SK-N-SH (cell line): ENCODE results near the gene NCOR2.

ENCODE experiments used
- CHD2 ChIP-seq: fragments of 150-350 bp; IDR thresholded peaks from 2 replicates; pipeline ENCODE4 v1.6.1; 2018; ENCODE audit warnings: low read length; ENCODE audit not compliant: partially characterized antibody
- ELF1 ChIP-seq: IDR thresholded peaks from 2 replicates; pipeline ENCODE4 v1.4.0; 2012
- EP300 ChIP-seq, 2 experiments: IDR thresholded peaks; 2 replicates each; pipeline versions ENCODE4 v1.4.0 to v1.6.1; 2012; ENCODE audit warnings: borderline replicate concordance in 1 of 2, low read depth in 1 of 2, low read length in 1 of 2
- EZH2phosphoT487 ChIP-seq: fragments of 200-600 bp; sonication (generic); IDR thresholded peaks from 2 replicates; pipeline ENCODE4 v1.6.1; 2017; ENCODE audit warnings: low read depth, mixed run types, mild to moderate bottlenecking, antibody characterized with exemption, moderate library complexity, borderline replicate concordance
- NFIC ChIP-seq: IDR thresholded peaks from 2 replicates; pipeline ENCODE4 v1.4.0; 2012; ENCODE audit warnings: borderline replicate concordance
- POLR2AphosphoS5 ChIP-seq: IDR thresholded peaks from 2 replicates; pipeline ENCODE4 v1.6.1; 2012; ENCODE audit warnings: low read depth, low read length
- RAD21 ChIP-seq: IDR thresholded peaks from 2 replicates; pipeline ENCODE4 v1.6.1; 2012; ENCODE audit warnings: mild to moderate bottlenecking, low read length
- RCOR1 ChIP-seq: fragments of 150-350 bp; IDR thresholded peaks from 2 replicates; pipeline ENCODE4 v1.6.1; 2017; ENCODE audit warnings: antibody characterized with exemption, low read length
- RXRA ChIP-seq: IDR thresholded peaks from 2 replicates; pipeline ENCODE4 v1.4.0; 2012; ENCODE audit warnings: low read depth, mild to moderate bottlenecking, borderline replicate concordance
- SIN3A ChIP-seq: IDR thresholded peaks from 2 replicates; pipeline ENCODE4 v1.6.1; 2012; ENCODE audit warnings: low read depth, mild to moderate bottlenecking, low read length, moderate library complexity, borderline replicate concordance
- SMC3 ChIP-seq: IDR thresholded peaks from 2 replicates; pipeline ENCODE4 v1.6.1; 2012; ENCODE audit warnings: low read depth, low read length, improper control_type of control experiment
- YY1 ChIP-seq: IDR thresholded peaks from 2 replicates; pipeline ENCODE4 v1.4.0; 2012; ENCODE audit warnings: low read depth, mild to moderate bottlenecking
- TF ChIP-seq, protein P1 (sequence below): fragments of 200-600 bp; sonication (generic); IDR thresholded peaks from 2 replicates; pipeline ENCODE4 v1.6.1; 2017; ENCODE audit warnings: antibody characterized with exemption, mild to moderate bottlenecking, moderate library complexity
- TF ChIP-seq, protein P2 (sequence below): IDR thresholded peaks from 2 replicates; pipeline ENCODE4 v1.4.0; 2012; ENCODE audit warnings: low read depth, borderline replicate concordance

GRCh38 chr12:124553862-124554428, 13.5 kb downstream of the NCOR2 start:
- TF ChIP-seq, protein P1, sequence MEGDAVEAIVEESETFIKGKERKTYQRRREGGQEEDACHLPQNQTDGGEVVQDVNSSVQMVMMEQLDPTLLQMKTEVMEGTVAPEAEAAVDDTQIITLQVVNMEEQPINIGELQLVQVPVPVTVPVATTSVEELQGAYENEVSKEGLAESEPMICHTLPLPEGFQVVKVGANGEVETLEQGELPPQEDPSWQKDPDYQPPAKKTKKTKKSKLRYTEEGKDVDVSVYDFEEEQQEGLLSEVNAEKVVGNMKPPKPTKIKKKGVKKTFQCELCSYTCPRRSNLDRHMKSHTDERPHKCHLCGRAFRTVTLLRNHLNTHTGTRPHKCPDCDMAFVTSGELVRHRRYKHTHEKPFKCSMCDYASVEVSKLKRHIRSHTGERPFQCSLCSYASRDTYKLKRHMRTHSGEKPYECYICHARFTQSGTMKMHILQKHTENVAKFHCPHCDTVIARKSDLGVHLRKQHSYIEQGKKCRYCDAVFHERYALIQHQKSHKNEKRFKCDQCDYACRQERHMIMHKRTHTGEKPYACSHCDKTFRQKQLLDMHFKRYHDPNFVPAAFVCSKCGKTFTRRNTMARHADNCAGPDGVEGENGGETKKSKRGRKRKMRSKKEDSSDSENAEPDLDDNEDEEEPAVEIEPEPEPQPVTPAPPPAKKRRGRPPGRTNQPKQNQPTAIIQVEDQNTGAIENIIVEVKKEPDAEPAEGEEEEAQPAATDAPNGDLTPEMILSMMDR = no peak
- TF ChIP-seq EZH2phosphoT487 = no peak
- no peak for TF ChIP-seq RCOR1
- TF ChIP-seq RAD21 = no peak
- no peak for TF ChIP-seq NFIC
- no peak for TF ChIP-seq SMC3
- TF ChIP-seq, protein P2, sequence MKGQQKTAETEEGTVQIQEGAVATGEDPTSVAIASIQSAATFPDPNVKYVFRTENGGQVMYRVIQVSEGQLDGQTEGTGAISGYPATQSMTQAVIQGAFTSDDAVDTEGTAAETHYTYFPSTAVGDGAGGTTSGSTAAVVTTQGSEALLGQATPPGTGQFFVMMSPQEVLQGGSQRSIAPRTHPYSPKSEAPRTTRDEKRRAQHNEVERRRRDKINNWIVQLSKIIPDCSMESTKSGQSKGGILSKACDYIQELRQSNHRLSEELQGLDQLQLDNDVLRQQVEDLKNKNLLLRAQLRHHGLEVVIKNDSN = no peak
- no peak for TF ChIP-seq CHD2
- TF ChIP-seq YY1 = no peak
- TF ChIP-seq EP300 (IDR thresholded peaks at IDR 0.05; ENCODE audit: borderline replicate concordance in 1 of 2, low read depth in 1 of 2, low read length in 1 of 2) = no peak
- no peak for TF ChIP-seq SIN3A
- no peak for TF ChIP-seq RXRA
- TF ChIP-seq POLR2AphosphoS5 = no peak
- no peak for TF ChIP-seq ELF1
